Thyroid gland (tissue), 4 donors: ENCODE measurements around the gene NVL. TPM values are rescaled to one million over a fixed set of nuclear protein-coding genes. Genes with fewer than 3 reads are reported as not detected.

ENCODE experiments used
- DNase-seq, 2 donors: peaks; one replicate each; pipeline ENCODE4 v3.0.0-alpha.2; 2019
- H3K27ac ChIP-seq, 3 donors: fragments of 200-600 bp; sonication (generic); 1 replicate in 2 of 3; 2 replicates in 1 of 3; pipeline ENCODE4 v1.5.1; 2016 to 2019; ENCODE audit warnings: mild to moderate bottlenecking in 1 of 3, moderate library complexity in 1 of 3
- H3K27me3 ChIP-seq: fragments of 200-600 bp; sonication (generic); one replicate; pipeline ENCODE4 v1.5.1; 2019
- H3K36me3 ChIP-seq, 2 donors: fragments of 200-600 bp; sonication (generic); one replicate each; pipeline ENCODE4 v1.5.1; 2016 to 2019
- H3K4me1 ChIP-seq, 2 donors: fragments of 200-600 bp; sonication (generic); one replicate each; pipeline ENCODE4 v1.5.1; 2017 to 2019
- H3K4me3 ChIP-seq, 3 donors: fragments of 200-600 bp; sonication (generic); replicated peaks in 1 of 3; 1 replicate in 2 of 3; 2 replicates in 1 of 3; pipeline ENCODE4 v1.5.1; 2016; ENCODE audit warnings: mild to moderate bottlenecking in 1 of 3
- H3K9me3 ChIP-seq: fragments of 200-600 bp; sonication (generic); one replicate; pipeline ENCODE4 v1.5.1; 2017
- CTCF ChIP-seq, 6 experiments: fragments of 200-600 bp in 3 of 6; fragments of 450-650 bp in 3 of 6; sonication (generic) in 3 of 6; IDR thresholded peaks; one replicate each; pipeline ENCODE4 v1.5.1; 2016 to 2019; ENCODE audit warnings: antibody characterized with exemption in 6 of 6, mild to moderate bottlenecking in 2 of 6, inconsistent platforms in 1 of 6, moderate library complexity in 1 of 6
- POLR2A ChIP-seq, 2 donors: fragments of 450-650 bp; IDR thresholded peaks; one replicate each; pipeline ENCODE4 v1.6.1; 2017; ENCODE audit warnings: antibody characterized with exemption in 2 of 2, mild to moderate bottlenecking in 2 of 2, moderate library complexity in 1 of 2
- WGBS, 2 donors: methylation state at CpG; one replicate each; pipeline ENCODE4 v1.1.5; 2017; 5-methylcytosine and 5-hydroxymethylcytosine counted together
- intact Hi-C: fragments of 100-400 bp; cut with DNase I; formaldehyde crosslinking; loops from one replicate; pipeline ENCODE4 v1.15.1; 2023
- total RNA-seq, 4 donors: library from RNA; depleted of rRNA; stranded (reverse); fragments of >200 nt; gene quantifications; one replicate each; pipeline ENCODE4 v1.2.3, GENCODE V29; 2016

The NVL gene
- total RNA-seq, 4 donors from 2014 or later = 18.9 to 34.1 (median 26.8) TPM

- H3K4me3 ChIP-seq = no peak overlapping the region
- no peaks in the 10 kb centered on the region for H3K9me3 ChIP-seq
- no peaks in the 10 kb centered on the region for H3K27me3 ChIP-seq
- peaks cover 2 to 9% of the 10 kb centered on the region in 2 donors for H3K4me1 ChIP-seq
- no peak for TF ChIP-seq POLR2A (IDR thresholded peaks at IDR 0.05)
- no peak for TF ChIP-seq CTCF (IDR thresholded peaks at IDR 0.05)
- intact Hi-C loops = no loop called here
- no peaks in the 10 kb centered on the region for H3K36me3 ChIP-seq
- WGBS, 2 donors = 92 to 97% methylated on average over 4 of the region's 4 CpGs
- H3K27ac ChIP-seq = no peak overlapping the region
- no peak for DNase-seq
Observed at GRCh38 chr1:224198572-224198971, 131.4 kb downstream of the NVL start.

- no peaks in the 10 kb centered on the region for H3K4me1 ChIP-seq
- 80 to 82% methylated on average over 5 of the region's 5 CpGs for WGBS, 2 donors
- no peak overlapping the region for H3K4me3 ChIP-seq
- TF ChIP-seq POLR2A (IDR thresholded peaks at IDR 0.05) = no peak
- TF ChIP-seq CTCF (IDR thresholded peaks at IDR 0.05) = no peak
- peaks cover 0 to 2% of the 10 kb centered on the region in 2 donors for H3K36me3 ChIP-seq
- DNase-seq = no peak
- intact Hi-C loops = no loop called here
- no peaks in the 10 kb centered on the region for H3K9me3 ChIP-seq
- no peaks in the 10 kb centered on the region for H3K27me3 ChIP-seq
- no peak overlapping the region for H3K27ac ChIP-seq
Observed at GRCh38 chr1:224196813-224197600, 133.0 kb downstream of the NVL start.

- no peak overlapping the region for H3K27ac ChIP-seq
- WGBS, 2 donors = 93 to 94% methylated on average over 8 of the region's 8 CpGs
- no peaks in the 10 kb centered on the region for H3K9me3 ChIP-seq
- TF ChIP-seq POLR2A (IDR thresholded peaks at IDR 0.05) (no peak), CTCF (IDR thresholded peaks at IDR 0.05) (no peak)
- H3K4me3 ChIP-seq = no peak overlapping the region
- H3K36me3 ChIP-seq = peaks cover 0 to 5% of the 10 kb centered on the region in 2 donors
- intact Hi-C loops = no loop called here
- H3K4me1 ChIP-seq = no peaks in the 10 kb centered on the region
- no peaks in the 10 kb centered on the region for H3K27me3 ChIP-seq
- DNase-seq = no peak
Observed at GRCh38 chr1:224193319-224193966, 136.5 kb downstream of the NVL start.

GRCh38 chr1:224192082-224192788 lies 137.7 kb downstream of the NVL start:
- DNase-seq = no peak
- TF ChIP-seq CTCF (IDR thresholded peaks at IDR 0.05) (no peak), POLR2A (IDR thresholded peaks at IDR 0.05) (no peak)
- H3K4me1 ChIP-seq = no peaks in the 10 kb centered on the region
- peaks cover 0 to 5% of the 10 kb centered on the region in 2 donors for H3K36me3 ChIP-seq
- no peaks in the 10 kb centered on the region for H3K27me3 ChIP-seq
- intact Hi-C loops = no loop called here
- no peaks in the 10 kb centered on the region for H3K9me3 ChIP-seq
- H3K27ac ChIP-seq = no peak overlapping the region
- H3K4me3 ChIP-seq = no peak overlapping the region
- WGBS, 2 donors = 75 to 84% methylated on average over 5 of the region's 5 CpGs
